ENCODE data around the gene ITPA.

DNA sequence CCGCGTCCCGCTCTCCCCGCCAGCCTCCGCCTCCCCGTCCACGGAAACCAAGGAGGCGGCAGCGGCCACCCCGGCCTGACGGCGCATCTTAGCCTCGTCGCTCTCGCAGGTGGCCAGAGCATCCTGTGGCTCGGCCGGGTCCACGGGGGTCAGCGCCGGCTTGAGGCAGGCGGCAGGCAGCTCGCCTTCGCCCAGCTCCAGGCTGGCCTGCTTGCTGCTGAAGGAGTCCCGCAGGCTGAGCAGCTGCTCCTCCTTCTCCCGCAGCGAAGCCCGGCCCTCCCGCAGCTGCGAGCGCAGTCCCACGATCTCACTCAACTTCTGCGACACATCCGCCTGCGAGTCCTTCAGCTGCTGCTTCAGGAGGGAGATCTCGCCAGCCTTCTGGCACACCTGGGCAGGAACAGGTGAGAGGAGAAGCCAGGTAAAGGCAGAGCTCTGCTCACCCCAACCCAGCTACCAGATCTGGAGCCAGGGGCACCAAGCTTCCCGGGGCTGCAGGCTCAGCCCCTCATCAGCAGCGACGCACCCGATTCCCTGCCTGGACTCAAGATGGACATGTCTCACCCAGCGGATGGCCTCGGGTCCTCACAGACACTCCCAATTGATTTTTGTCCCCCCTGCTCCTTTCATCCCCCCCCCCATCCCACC lies 44.4 kb upstream of the ITPA start:
- TF ChIP-seq, protein P1, sequence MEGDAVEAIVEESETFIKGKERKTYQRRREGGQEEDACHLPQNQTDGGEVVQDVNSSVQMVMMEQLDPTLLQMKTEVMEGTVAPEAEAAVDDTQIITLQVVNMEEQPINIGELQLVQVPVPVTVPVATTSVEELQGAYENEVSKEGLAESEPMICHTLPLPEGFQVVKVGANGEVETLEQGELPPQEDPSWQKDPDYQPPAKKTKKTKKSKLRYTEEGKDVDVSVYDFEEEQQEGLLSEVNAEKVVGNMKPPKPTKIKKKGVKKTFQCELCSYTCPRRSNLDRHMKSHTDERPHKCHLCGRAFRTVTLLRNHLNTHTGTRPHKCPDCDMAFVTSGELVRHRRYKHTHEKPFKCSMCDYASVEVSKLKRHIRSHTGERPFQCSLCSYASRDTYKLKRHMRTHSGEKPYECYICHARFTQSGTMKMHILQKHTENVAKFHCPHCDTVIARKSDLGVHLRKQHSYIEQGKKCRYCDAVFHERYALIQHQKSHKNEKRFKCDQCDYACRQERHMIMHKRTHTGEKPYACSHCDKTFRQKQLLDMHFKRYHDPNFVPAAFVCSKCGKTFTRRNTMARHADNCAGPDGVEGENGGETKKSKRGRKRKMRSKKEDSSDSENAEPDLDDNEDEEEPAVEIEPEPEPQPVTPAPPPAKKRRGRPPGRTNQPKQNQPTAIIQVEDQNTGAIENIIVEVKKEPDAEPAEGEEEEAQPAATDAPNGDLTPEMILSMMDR (conservative IDR thresholded peaks at IDR 0.05; ENCODE audit: low read length) = no peak
- no peak for TF ChIP-seq EZH2phosphoT487 (IDR thresholded peaks at IDR 0.05; ENCODE audit: borderline replicate concordance)

All from Loucy (cell line).